ENCODE results near the gene ITPR2.

DNA sequence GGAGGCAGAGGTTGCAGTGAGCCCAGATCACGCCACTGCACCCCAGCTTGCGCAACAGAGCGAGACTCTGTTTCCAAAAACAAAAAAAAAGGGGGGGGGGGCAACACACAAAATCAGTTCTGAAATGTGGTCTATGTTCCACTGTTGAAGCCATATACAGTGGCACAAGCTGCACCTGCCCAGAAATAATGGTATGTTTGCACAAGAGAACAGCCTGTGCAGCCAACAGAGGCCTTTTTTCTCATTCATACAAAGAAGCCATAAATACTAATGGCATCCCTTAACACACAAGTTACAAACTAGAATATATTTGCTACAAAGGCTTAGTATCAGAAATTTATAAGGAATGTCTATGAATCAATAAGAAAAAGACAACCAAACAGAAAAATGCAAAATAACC lies 37.1 kb downstream of the ITPR2 start:
- TF ChIP-seq, protein P1, sequence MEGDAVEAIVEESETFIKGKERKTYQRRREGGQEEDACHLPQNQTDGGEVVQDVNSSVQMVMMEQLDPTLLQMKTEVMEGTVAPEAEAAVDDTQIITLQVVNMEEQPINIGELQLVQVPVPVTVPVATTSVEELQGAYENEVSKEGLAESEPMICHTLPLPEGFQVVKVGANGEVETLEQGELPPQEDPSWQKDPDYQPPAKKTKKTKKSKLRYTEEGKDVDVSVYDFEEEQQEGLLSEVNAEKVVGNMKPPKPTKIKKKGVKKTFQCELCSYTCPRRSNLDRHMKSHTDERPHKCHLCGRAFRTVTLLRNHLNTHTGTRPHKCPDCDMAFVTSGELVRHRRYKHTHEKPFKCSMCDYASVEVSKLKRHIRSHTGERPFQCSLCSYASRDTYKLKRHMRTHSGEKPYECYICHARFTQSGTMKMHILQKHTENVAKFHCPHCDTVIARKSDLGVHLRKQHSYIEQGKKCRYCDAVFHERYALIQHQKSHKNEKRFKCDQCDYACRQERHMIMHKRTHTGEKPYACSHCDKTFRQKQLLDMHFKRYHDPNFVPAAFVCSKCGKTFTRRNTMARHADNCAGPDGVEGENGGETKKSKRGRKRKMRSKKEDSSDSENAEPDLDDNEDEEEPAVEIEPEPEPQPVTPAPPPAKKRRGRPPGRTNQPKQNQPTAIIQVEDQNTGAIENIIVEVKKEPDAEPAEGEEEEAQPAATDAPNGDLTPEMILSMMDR (conservative IDR thresholded peaks at IDR 0.05), result no peak
- no peak for TF ChIP-seq EZH2 (IDR thresholded peaks at IDR 0.05; ENCODE audit: low read depth)

Data from PC-9 (cell line).